GM18907 (cell line): ENCODE results near the gene THBS4.
A peak's percentile ranks its signal among the peaks of the same experiment; 100 is the strongest.
"Not testable (repeated sequence)": the region's sequence is repeated elsewhere in the genome, so short reads cannot be mapped to it uniquely, and the experiment has no call there.

ENCODE experiments used
- ATAC-seq: cut with Tn5 transposase; IDR thresholded peaks from one replicate; pipeline ENCODE4 v1.9.1; 2021; ENCODE audit warnings: mild to moderate bottlenecking, moderate library complexity; ENCODE audit not compliant: unreplicated experiment

THBS4 gene

DNA sequence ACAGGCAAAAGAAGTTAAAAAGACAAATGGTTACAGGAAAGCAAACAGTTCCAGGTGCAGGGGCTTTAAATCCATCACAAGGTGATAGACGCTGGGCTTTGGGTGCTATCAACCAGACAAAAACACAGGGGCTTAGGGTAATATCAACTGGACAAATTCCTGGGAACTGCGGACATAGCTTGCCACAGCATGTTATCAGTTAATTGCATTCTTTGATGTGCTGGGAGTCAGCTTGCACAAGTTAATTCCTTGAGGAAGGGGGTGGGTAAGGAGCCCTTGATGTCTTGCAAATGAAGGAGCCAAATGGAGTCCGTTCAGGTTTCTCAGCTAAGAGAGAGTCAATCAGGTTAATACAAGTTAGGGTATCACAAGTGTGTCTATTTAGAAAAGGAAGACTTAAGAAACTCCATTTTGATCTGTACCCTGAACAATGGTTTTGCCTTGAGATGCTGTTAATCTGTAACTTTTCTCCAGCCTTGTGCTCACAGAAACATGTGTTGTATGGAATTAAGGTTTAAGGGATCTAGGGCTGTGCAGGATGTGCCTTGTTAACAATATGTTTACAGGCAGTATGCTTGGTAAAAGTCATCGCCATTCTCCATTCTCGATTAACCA, 76.3 kb downstream of the THBS4 start:
- ATAC-seq: not testable (repeated sequence)

DNA sequence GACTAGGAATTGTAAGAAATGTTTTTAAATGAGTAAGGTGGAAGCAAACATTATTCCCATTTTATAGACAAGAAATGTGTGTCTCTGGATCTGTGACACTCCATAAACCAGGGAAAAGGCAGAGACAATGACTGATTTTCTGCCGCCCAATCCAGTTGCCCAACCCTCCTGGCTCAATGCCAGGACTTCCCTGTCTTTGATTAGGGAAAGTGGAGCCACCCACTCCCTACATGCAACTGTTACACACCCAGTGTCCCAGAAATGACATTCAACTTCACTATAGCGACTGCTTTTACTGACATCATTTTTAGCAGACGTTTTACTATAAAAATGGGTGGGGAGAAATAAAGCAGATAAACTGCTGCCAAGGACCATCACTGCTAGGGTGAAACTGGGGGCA, 79.7 kb downstream of the THBS4 start:
- no peak for ATAC-seq

DNA sequence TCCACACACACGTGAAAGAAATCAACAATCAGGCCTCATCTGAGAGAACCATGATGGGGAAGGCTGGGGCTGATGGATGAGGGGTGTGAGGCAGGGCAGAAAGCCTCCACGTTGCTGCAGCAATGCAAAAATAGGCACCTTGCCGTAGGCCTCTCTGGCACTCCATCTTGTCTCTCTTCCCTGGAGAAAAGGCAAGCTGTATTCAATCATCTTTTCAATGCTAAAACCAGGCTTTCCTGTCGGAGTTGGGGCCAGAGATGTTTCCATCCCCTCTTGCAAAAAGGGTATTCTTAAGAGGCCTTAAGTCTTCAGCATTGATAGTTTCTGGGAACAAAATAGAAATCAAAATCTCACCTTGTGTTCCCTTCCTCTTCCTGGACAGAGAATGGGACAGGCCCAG, 80.9 kb downstream of the THBS4 start:
- no peak for ATAC-seq

DNA sequence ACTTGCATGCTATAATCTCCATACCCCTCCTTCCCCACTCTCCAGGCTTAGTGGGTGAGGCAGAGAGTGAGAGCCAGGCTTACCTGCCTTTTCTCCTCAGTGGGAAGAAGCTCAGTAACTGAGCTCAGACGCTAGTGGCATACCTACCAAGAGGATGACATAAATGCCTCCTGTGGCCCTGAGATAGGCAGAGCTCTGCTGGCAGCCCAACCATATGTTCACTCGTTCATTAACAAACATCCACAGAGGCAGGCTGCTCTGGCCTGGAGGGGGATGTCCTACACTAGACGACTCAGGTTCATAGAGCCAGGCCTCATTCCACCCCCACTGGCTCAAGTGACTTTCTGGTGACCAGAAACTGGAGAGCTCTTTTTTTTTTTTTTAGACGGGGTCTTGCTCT, 81.3 kb downstream of the THBS4 start:
- no peak for ATAC-seq

DNA sequence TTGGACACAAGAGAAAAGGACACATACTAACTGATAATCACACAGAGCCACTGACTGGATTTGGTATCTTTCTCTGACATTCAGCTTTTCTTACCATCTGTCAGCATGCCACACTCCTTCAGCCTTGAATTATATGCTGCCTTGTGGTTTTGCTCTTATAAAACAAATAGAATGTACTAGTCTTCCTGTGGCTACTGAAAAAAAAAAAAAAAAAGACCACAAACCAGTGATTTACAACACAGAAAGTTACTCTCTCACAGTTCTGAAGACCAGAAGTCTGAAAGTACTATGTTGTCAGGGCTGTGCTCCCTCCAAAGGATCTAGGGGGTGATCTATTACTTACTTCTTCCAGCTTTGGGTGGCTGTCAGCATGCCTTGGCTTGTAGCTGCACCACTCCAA, 82.3 kb downstream of the THBS4 start:
- no peak for ATAC-seq

DNA sequence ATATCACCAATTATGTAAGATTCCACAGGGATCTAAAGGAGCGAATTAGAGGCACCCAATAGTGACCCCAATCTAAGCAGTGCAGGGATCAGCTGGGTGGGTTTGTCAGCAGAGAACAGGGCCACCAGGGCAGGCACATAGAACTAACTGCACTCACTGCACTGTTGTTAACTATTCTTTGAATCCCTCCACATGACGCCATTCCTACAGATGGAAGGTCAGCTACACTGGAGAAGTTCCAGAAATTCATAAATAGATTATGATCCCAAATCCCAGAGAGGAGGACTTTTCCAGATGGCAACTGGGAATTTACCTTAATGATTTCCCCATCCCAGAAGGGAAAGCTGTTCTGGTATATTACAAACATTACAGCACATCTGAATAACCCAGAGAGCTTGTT, 84.2 kb downstream of the THBS4 start:
- ATAC-seq: no peak

DNA sequence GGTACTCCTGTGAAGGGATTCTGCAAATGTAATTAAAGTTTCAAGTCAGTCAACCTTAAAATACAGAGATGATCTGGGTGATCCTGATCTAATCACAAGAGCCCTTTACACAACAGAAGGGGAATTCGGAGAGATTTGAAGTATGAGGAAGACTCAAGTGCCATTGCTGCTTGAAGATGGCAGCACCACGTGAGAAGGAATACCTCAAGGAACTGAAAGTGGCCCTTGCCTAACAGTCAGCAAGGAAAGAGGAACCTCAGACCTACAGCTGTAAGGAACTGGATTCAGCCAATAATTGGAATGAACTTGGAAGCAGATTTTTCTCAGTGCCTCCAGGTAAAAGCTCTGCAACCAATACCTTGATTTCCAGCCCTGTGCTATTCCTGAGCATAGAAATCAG, 87.4 kb downstream of the THBS4 start:
- no peak for ATAC-seq

DNA sequence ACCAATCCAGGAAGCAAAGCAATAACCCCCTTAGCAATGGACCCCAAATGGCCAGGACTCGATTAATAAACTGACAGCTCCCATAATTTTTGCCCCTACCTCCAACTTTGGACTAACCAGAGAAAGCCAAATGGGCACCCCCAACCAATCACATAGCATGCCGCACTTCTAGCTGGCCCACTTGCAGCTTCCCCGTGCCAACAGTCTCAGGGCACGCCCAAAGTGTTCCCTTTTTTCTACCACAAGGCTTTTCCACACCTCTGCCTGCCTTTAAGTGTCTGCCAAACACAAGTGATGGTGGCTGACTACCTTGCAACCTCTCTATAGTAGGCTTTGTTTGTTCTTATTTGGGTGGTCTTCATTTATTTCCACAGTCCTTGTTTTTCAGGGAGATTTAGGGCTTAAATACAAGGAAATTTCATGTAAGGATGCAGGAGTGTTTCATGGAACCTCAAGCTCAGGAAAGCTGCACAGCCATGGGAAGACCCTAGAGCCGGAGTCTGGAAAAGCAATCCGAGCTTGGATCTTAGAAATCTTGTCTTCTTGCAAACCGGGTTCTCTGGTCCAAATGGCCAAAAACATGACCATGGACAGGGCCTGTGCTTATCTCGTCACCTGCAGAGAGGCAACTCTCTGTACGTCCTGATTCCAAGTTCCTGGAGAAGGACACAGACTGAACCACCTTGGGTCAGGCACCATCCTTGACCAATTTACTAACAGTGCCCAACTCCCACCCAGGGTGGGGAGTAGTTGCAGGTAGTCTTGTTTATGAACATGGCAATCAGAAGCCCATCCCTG, 89.2 kb downstream of the THBS4 start:
- no peak for ATAC-seq

DNA sequence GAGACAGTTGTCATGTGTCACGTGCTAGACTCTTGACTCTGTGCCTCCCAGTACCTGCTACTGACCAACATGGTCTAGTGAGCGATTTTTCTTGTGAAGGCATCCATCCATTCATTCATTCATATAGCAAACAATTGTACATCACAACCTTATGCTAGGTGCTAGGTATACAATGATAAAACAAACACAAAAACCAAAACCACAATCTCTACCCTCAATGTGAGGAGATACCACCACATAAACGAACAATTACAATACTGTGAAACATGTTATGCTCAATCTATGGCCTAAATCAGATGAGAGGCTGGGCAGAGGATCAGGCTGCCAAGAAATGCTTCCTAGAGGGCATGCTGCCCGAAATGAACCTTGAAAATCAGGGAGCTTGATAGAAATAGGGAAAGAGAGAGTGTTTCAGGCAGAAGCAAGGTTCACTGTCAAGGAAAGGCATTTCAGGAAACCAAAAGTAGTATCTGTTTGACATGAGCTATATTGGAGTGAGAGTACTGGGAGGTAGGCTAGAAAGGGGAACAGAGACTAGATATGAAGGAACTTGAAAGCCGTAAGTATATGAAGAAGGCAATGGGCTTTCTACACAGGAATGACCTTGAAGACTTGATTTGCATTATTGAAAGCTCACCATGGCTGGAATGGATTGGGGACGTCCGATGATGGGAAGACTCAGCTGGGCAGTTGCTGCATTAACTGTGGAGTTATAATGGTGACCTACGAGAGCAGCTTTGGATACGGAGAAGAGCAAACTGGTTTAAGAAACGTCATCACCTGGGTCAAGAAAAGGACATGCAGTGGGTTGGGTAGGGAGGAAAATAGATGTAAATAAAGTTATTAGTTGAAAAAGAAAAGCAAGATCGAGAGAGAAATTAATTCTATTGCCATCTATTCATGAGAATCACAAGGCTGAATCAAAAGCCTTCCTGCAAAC, 90.1 kb downstream of the THBS4 start:
- peak; percentile 80 for ATAC-seq

DNA sequence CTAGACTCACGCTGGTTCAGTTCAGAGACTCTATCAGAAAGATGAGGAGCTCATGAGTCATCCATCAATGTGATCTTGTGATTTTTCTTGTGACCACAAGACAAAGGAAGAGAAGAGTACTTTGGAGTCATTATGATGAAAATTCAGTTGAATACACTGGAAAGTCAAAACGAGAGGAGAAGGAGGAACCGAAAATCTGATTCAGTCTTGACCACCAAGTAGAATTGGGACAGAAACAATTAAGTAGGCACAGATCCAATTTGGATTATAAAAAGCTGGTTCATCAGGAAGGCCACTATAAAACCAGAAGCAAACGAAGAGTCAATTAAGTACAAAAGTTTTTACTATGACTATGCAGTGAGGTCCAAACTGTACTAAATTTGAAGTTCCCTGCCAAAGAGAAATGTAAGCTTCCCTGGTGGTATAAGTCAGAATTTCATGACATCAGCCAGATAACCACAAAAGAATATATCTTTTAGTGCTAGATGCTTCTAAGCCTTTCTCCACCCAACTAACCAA, 90.9 kb downstream of the THBS4 start:
- peak; percentile 72 for ATAC-seq

DNA sequence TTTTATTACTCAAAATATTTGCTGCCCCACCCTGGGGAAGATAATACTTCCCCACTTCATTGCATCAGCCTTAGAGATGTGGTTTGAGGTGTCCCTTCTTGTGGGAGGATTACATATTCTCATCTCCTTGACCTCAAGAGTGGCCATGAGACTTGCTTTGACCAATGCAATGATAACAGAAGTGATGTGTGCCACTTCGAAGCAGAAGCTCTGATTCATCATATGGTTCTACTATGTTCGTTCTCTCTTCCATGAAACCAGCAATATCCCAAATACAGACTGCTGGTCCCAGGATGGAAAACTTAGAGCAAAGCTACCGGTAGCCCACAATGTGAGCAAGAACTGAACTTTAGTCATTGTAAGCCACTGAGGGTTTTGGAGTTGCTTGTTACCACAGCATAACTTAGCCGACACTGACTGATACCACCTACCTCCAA, 92.0 kb downstream of the THBS4 start:
- no peak for ATAC-seq

DNA sequence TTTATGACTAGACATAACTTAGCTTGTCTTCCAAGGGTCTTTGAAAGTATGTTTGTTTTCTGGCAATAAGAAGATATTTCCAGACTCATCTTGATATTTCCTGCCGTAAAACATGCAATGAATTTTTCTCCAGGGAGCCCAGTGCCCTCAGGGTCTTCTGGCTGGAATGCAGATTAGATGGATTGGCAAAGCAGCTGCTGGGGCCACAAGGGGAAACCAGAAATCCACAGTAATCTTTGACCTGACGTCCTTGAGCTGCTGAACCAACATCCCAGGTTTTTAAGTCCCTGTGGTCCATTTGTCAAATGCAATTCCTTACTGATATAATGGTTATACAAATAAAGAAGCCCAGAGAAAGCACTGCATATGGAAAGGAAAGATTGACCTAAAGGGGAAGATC, 93.0 kb downstream of the THBS4 start:
- no peak for ATAC-seq

DNA sequence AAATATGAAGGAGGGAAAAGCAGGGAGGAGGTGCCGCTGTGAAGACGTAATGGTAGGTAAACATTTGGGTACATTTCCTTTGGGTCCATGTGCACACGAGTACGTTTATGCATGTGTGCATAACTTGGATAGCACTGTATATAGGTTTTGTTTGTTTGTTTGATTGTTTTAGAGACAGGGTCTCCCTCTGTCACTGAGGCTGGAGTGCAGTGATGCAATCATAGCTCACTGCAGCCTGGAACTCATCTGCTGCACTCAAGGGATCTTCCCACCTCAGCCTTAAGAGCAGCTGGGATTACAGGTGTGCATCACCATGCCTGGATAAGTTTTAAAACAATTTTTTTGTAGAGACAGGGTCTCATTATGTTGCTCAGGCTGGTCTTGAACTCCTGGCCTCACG, 94.0 kb downstream of the THBS4 start:
- no peak for ATAC-seq
